ENCODE measurements around the gene NDUFAF2.

- TF ChIP-seq CTCF (IDR thresholded peaks at IDR 0.05) (no peak), POLR2A (IDR thresholded peaks at IDR 0.05) (no peak)
Observed at GRCh38 chr5:61098251-61098995, 153.4 kb downstream of the NDUFAF2 start.

All from thyroid gland (tissue), 4 donors.